Astrocyte (in vitro differentiated cells and primary cell): ENCODE data around the gene SP6. TPM values are rescaled to one million over a fixed set of nuclear protein-coding genes. Genes with fewer than 3 reads are reported as not detected.
A peak's percentile ranks its signal among the peaks of the same experiment; 100 is the strongest.

ENCODE experiments used
- DNase-seq: peaks from one replicate; pipeline ENCODE4 v3.0.0-alpha.2; 2010; ENCODE audit warnings: low read depth
- FAIRE-seq: peaks from 2 replicates; lab custom pipeline; 2011; peaks lifted over from hg19 to GRCh38; lab: Jason Lieb, UNC
- H2AFZ ChIP-seq: 2 replicates; pipeline ENCODE4 v1.6.0; 2012; ENCODE audit warnings: low read depth, low read length, inconsistent platforms
- H3K27ac ChIP-seq: 2 replicates; pipeline ENCODE4 v1.5.1; 2011; ENCODE audit warnings: low read depth, low read length, inconsistent platforms
- H3K27me3 ChIP-seq: 2 replicates; pipeline ENCODE4 v1.6.0; 2011; ENCODE audit warnings: low read length, inconsistent platforms; ENCODE audit not compliant: insufficient read depth
- H3K36me3 ChIP-seq: 2 replicates; pipeline ENCODE4 v1.5.1; 2011; ENCODE audit warnings: low read length, inconsistent platforms; ENCODE audit not compliant: insufficient read depth
- H3K4me1 ChIP-seq: 2 replicates; pipeline ENCODE4 v1.5.1; 2011; ENCODE audit warnings: low read length, inconsistent platforms; ENCODE audit not compliant: insufficient read depth
- H3K4me2 ChIP-seq: 2 replicates; pipeline ENCODE4 v1.6.0; 2012; ENCODE audit warnings: low read length, inconsistent platforms
- H3K4me3 ChIP-seq: 2 replicates; pipeline ENCODE4 v1.5.1; 2011; ENCODE audit warnings: low read depth, mild to moderate bottlenecking, low read length, inconsistent platforms; ENCODE audit not compliant: insufficient read depth
- H3K79me2 ChIP-seq: 2 replicates; pipeline ENCODE4 v1.6.0; 2012; ENCODE audit warnings: mild to moderate bottlenecking, low read length, inconsistent platforms; ENCODE audit not compliant: insufficient read depth
- H3K9ac ChIP-seq: 2 replicates; pipeline ENCODE4 v1.6.0; 2012; ENCODE audit warnings: mild to moderate bottlenecking, low read length, inconsistent platforms
- H3K9me3 ChIP-seq: 2 replicates; pipeline ENCODE4 v1.5.1; 2012; ENCODE audit warnings: low read depth, mild to moderate bottlenecking, low read length, inconsistent platforms; ENCODE audit not compliant: insufficient read depth
- H4K20me1 ChIP-seq: 2 replicates; pipeline ENCODE4 v1.6.0; 2012; ENCODE audit warnings: low read length, inconsistent platforms; ENCODE audit not compliant: insufficient read depth
- H3K27ac Mint-ChIP-seq: one replicate; pipeline ENCODE4 v1.8.0; 2021; ENCODE audit warnings: mild to moderate bottlenecking, mixed read lengths; ENCODE audit not compliant: unreplicated experiment
- H3K27me3 Mint-ChIP-seq: one replicate; pipeline ENCODE4 v1.8.0; 2021; ENCODE audit warnings: low read depth, mixed read lengths; ENCODE audit not compliant: unreplicated experiment
- H3K36me3 Mint-ChIP-seq: one replicate; pipeline ENCODE4 v1.8.0; 2021; ENCODE audit warnings: low read depth, mixed read lengths; ENCODE audit not compliant: unreplicated experiment
- H3K4me1 Mint-ChIP-seq: one replicate; pipeline ENCODE4 v1.8.0; 2021; ENCODE audit warnings: low read depth, mixed read lengths; ENCODE audit not compliant: unreplicated experiment
- H3K4me3 Mint-ChIP-seq: one replicate; pipeline ENCODE4 v1.8.0; 2021; ENCODE audit warnings: mild to moderate bottlenecking, moderate library complexity, mixed read lengths; ENCODE audit not compliant: unreplicated experiment
- H3K9me3 Mint-ChIP-seq: one replicate; pipeline ENCODE4 v1.8.0; 2021; ENCODE audit warnings: mild to moderate bottlenecking, mixed read lengths; ENCODE audit not compliant: unreplicated experiment
- CTCF ChIP-seq: IDR thresholded peaks from 2 replicates; pipeline ENCODE4 v1.5.1; 2011; ENCODE audit warnings: low read depth, mild to moderate bottlenecking, inconsistent platforms, low read length, moderate library complexity; ENCODE audit not compliant: insufficient read depth
- EZH2 ChIP-seq: IDR thresholded peaks from 2 replicates; pipeline ENCODE4 v1.6.1; 2012; ENCODE audit warnings: mild to moderate bottlenecking, low read length, inconsistent platforms; ENCODE audit not compliant: insufficient read depth
- total RNA-seq: library from RNA; stranded (reverse); gene quantifications from 2 replicates; pipeline ENCODE4 v1.2.1, GENCODE V29; 2021

Gene SP6
- total RNA-seq, 1 donor from 2014 or later: 1.6 TPM

GRCh38 chr17:47831003-47831933, 19.7 kb downstream of the SP6 start, which contains the start of the genes LRRC46 and MRPL10:
Gene LRRC46, plus strand, starts transcription at chr17:47831670. Its CDS starts 320 bp downstream, at chr17:47831990.
Gene MRPL10, minus strand, starts transcription at chr17:47831541. Its CDS starts 30 bp downstream, at chr17:47831511.
- peak; percentile 82 for DNase-seq
- FAIRE-seq: peak; percentile 26
- H3K27ac ChIP-seq: peak within 1 kb of the TSS; percentile 76
- no peaks in the 10 kb centered on the region for H4K20me1 ChIP-seq
- H3K27ac Mint-ChIP-seq: peak within 1 kb of the TSS; percentile 90
- no peaks in the 10 kb centered on the region for H3K9me3 Mint-ChIP-seq
- H3K4me1 Mint-ChIP-seq: peaks cover 9% of the 10 kb centered on the region
- H3K79me2 ChIP-seq: peaks cover 26% of the 10 kb centered on the region
- peak within 1 kb of the TSS; percentile 88 for H3K4me2 ChIP-seq
- no peaks in the 10 kb centered on the region for H3K9me3 ChIP-seq
- peaks cover 15% of the 10 kb centered on the region for H3K36me3 ChIP-seq
- peaks cover 28% of the 10 kb centered on the region for H3K36me3 Mint-ChIP-seq
- TF ChIP-seq CTCF (peak; percentile 57), EZH2 (no peak)
- peak within 1 kb of the TSS; percentile 98 for H3K4me3 Mint-ChIP-seq
- H2AFZ ChIP-seq: peak within 1 kb of the TSS; percentile 79
- peak within 1 kb of the TSS; percentile 87 for H3K9ac ChIP-seq
- H3K27me3 Mint-ChIP-seq: no peaks in the 10 kb centered on the region
- peak within 1 kb of the TSS; percentile 92 for H3K4me3 ChIP-seq
- no peaks in the 10 kb centered on the region for H3K27me3 ChIP-seq
- H3K4me1 ChIP-seq: peaks cover 11% of the 10 kb centered on the region

GRCh38 chr17:47830396-47831002, 20.5 kb downstream of the SP6 start:
- no peak for FAIRE-seq
- Histone ChIP-seq H3K9me3 (no peaks in the 10 kb centered on the region), H3K27me3 (no peaks in the 10 kb centered on the region), H3K36me3 (peaks cover 18% of the 10 kb centered on the region), H4K20me1 (no peaks in the 10 kb centered on the region), H3K27ac (no peak overlapping the region), H3K9ac (peak overlapping the region; percentile 87), H3K4me3 (peak overlapping the region; percentile 92), H2AFZ (no peak overlapping the region), H3K4me2 (peak overlapping the region; percentile 88), H3K79me2 (peaks cover 26% of the 10 kb centered on the region), H3K4me1 (peaks cover 11% of the 10 kb centered on the region)
- Mint-ChIP-seq H3K4me3 (peak overlapping the region; percentile 98), H3K9me3 (no peaks in the 10 kb centered on the region), H3K36me3 (peaks cover 22% of the 10 kb centered on the region), H3K4me1 (peaks cover 9% of the 10 kb centered on the region), H3K27me3 (no peaks in the 10 kb centered on the region), H3K27ac (peak overlapping the region; percentile 90)
- TF ChIP-seq EZH2 (no peak), CTCF (no peak)
- DNase-seq: no peak
